ENCODE data around the gene FREM1. TPM values are rescaled to one million over a fixed set of nuclear protein-coding genes. Genes with fewer than 3 reads are reported as not detected.

FREM1 gene
- total and polyA plus RNA-seq, 7 experiments from 2014 or later: 0.24 to 0.86 TPM; not detected in 5

GRCh38 chr9:14741369-14741768, 168.9 kb downstream of the FREM1 start:
- H3K9me3 Mint-ChIP-seq: peaks cover 0 to 4% (median 2%) of the 10 kb centered on the region in 11 donors
- Histone ChIP-seq H3K27me3 (ENCODE audit: control insufficient read depth in 2 of 2, insufficient read depth in 2 of 2, low read length in 2 of 2) (no peaks in the 10 kb centered on the region), H3K36me3 (ENCODE audit: control insufficient read depth in 2 of 3, insufficient read depth in 3 of 3, low read length in 3 of 3) (no peaks in the 10 kb centered on the region), H3K4me1 (ENCODE audit: control insufficient read depth in 2 of 2, insufficient read depth in 2 of 2, low read length in 2 of 2) (no peaks in the 10 kb centered on the region), H3K27ac (ENCODE audit: low read depth, low read length) (no peak overlapping the region), H3K4me3 (ENCODE audit: low read length) (no peak overlapping the region), H3K9me3 (ENCODE audit: control insufficient read depth in 2 of 3, low read length in 3 of 3) (no peaks in the 10 kb centered on the region)
- ChIA-PET POLR2A (no interaction called here), CTCF (no interaction called here)
- no peaks in the 10 kb centered on the region for H3K36me3 Mint-ChIP-seq
- ATAC-seq: no peak
- H3K27me3 Mint-ChIP-seq: peaks cover 5 to 37% (median 21%) of the 10 kb centered on the region in 5 donors
- no peak for DNase-seq
- no peak overlapping the region for H3K4me3 Mint-ChIP-seq
- intact Hi-C loops (cut with micrococcal nuclease): no loop called here
- H3K4me1 Mint-ChIP-seq: no peaks in the 10 kb centered on the region
- H3K27ac Mint-ChIP-seq: no peak overlapping the region

GRCh38 chr9:14733133-14733532, 177.1 kb downstream of the FREM1 start:
- no peaks in the 10 kb centered on the region for H3K4me1 ChIP-seq (ENCODE audit: control insufficient read depth in 2 of 2, insufficient read depth in 2 of 2, low read length in 2 of 2)
- ChIA-PET POLR2A (no interaction called here), CTCF (no interaction called here)
- Mint-ChIP-seq H3K27me3 (peaks cover 9 to 27% (median 15%) of the 10 kb centered on the region in 5 donors), H3K36me3 (no peaks in the 10 kb centered on the region), H3K27ac (no peak overlapping the region), H3K4me3 (no peak overlapping the region), H3K4me1 (no peaks in the 10 kb centered on the region), H3K9me3 (peaks cover 0 to 2% (median 0%) of the 10 kb centered on the region in 11 donors)
- DNase-seq (no peak), ATAC-seq (no peak)
- intact Hi-C loops (cut with micrococcal nuclease): no loop called here
- H3K27me3 ChIP-seq (ENCODE audit: control insufficient read depth in 2 of 2, insufficient read depth in 2 of 2, low read length in 2 of 2): no peaks in the 10 kb centered on the region
- H3K9me3 ChIP-seq (ENCODE audit: control insufficient read depth in 2 of 3, low read length in 3 of 3): no peaks in the 10 kb centered on the region
- H3K27ac ChIP-seq (ENCODE audit: low read depth, low read length): no peak overlapping the region
- H3K4me3 ChIP-seq (ENCODE audit: low read length): no peak overlapping the region
- H3K36me3 ChIP-seq (ENCODE audit: control insufficient read depth in 2 of 3, insufficient read depth in 3 of 3, low read length in 3 of 3): no peaks in the 10 kb centered on the region

- no peaks in the 10 kb centered on the region for H3K4me1 ChIP-seq (ENCODE audit: control insufficient read depth in 2 of 2, insufficient read depth in 2 of 2, low read length in 2 of 2)
- Mint-ChIP-seq H3K27me3 (peaks cover 3 to 18% (median 12%) of the 10 kb centered on the region in 5 donors), H3K4me3 (no peak overlapping the region), H3K4me1 (no peaks in the 10 kb centered on the region), H3K9me3 (peaks cover 0 to 2% (median 0%) of the 10 kb centered on the region in 11 donors), H3K36me3 (no peaks in the 10 kb centered on the region), H3K27ac (no peak overlapping the region)
- ChIA-PET POLR2A (no interaction called here), CTCF (no interaction called here)
- H3K27me3 ChIP-seq (ENCODE audit: control insufficient read depth in 2 of 2, insufficient read depth in 2 of 2, low read length in 2 of 2): no peaks in the 10 kb centered on the region
- H3K27ac ChIP-seq (ENCODE audit: low read depth, low read length): no peak overlapping the region
- DNase-seq: no peak
- H3K4me3 ChIP-seq (ENCODE audit: low read length): no peak overlapping the region
- intact Hi-C loops (cut with micrococcal nuclease): no loop called here
- H3K36me3 ChIP-seq (ENCODE audit: control insufficient read depth in 2 of 3, insufficient read depth in 3 of 3, low read length in 3 of 3): no peaks in the 10 kb centered on the region
- ATAC-seq: no peak
- no peaks in the 10 kb centered on the region for H3K9me3 ChIP-seq (ENCODE audit: control insufficient read depth in 2 of 3, low read length in 3 of 3)
These were observed 178.8 kb downstream of the FREM1 start for GRCh38 chr9:14731294-14731981.

- intact Hi-C loops (cut with micrococcal nuclease): no loop called here
- DNase-seq (no peak), ATAC-seq (no peak)
- H3K9me3 ChIP-seq (ENCODE audit: control insufficient read depth in 2 of 3, low read length in 3 of 3): no peaks in the 10 kb centered on the region
- Mint-ChIP-seq H3K9me3 (peaks cover 0 to 2% (median 0%) of the 10 kb centered on the region in 11 donors), H3K27me3 (peaks cover 3 to 19% (median 12%) of the 10 kb centered on the region in 5 donors), H3K4me1 (no peaks in the 10 kb centered on the region), H3K4me3 (no peak overlapping the region), H3K27ac (no peak overlapping the region), H3K36me3 (no peaks in the 10 kb centered on the region)
- H3K4me3 ChIP-seq (ENCODE audit: low read length): no peak overlapping the region
- CTCF ChIA-PET: no interaction called here
- no peak overlapping the region for H3K27ac ChIP-seq (ENCODE audit: low read depth, low read length)
- no peaks in the 10 kb centered on the region for H3K4me1 ChIP-seq (ENCODE audit: control insufficient read depth in 2 of 2, insufficient read depth in 2 of 2, low read length in 2 of 2)
- POLR2A ChIA-PET: no interaction called here
- H3K27me3 ChIP-seq (ENCODE audit: control insufficient read depth in 2 of 2, insufficient read depth in 2 of 2, low read length in 2 of 2): no peaks in the 10 kb centered on the region
- H3K36me3 ChIP-seq (ENCODE audit: control insufficient read depth in 2 of 3, insufficient read depth in 3 of 3, low read length in 3 of 3): no peaks in the 10 kb centered on the region
These were observed 179.7 kb downstream of the FREM1 start for GRCh38 chr9:14730461-14730898.

GRCh38 chr9:14723301-14723700, 186.9 kb downstream of the FREM1 start:
- ATAC-seq: no peak
- ChIA-PET POLR2A (no interaction called here), CTCF (no interaction called here)
- Mint-ChIP-seq H3K9me3 (peaks cover 0 to 1% (median 0%) of the 10 kb centered on the region in 11 donors), H3K27ac (no peak overlapping the region), H3K27me3 (peaks cover 11 to 38% (median 26%) of the 10 kb centered on the region in 5 donors), H3K4me3 (no peak overlapping the region), H3K36me3 (no peaks in the 10 kb centered on the region), H3K4me1 (no peaks in the 10 kb centered on the region)
- intact Hi-C loops (cut with micrococcal nuclease): loop anchor here in 1 of 2 donors (5.0 kb wide), 1 partner anchor 106 kb away; no protein-coding TSS in a partner anchor
- H3K36me3 ChIP-seq (ENCODE audit: control insufficient read depth in 2 of 3, insufficient read depth in 3 of 3, low read length in 3 of 3): no peaks in the 10 kb centered on the region
- no peak for DNase-seq
- no peaks in the 10 kb centered on the region for H3K4me1 ChIP-seq (ENCODE audit: control insufficient read depth in 2 of 2, insufficient read depth in 2 of 2, low read length in 2 of 2)
- H3K27me3 ChIP-seq (ENCODE audit: control insufficient read depth in 2 of 2, insufficient read depth in 2 of 2, low read length in 2 of 2): peaks cover 0 to 4% of the 10 kb centered on the region in 2 donors
- no peak overlapping the region for H3K27ac ChIP-seq (ENCODE audit: low read depth, low read length)
- no peak overlapping the region for H3K4me3 ChIP-seq (ENCODE audit: low read length)
- no peaks in the 10 kb centered on the region for H3K9me3 ChIP-seq (ENCODE audit: control insufficient read depth in 2 of 3, low read length in 3 of 3)

- CTCF ChIA-PET: no interaction called here
- H3K4me1 Mint-ChIP-seq: no peaks in the 10 kb centered on the region
- H3K27ac Mint-ChIP-seq: no peak within 1 kb of the TSS
- Histone ChIP-seq H3K9me3 (ENCODE audit: control insufficient read depth in 2 of 3, low read length in 3 of 3) (no peaks in the 10 kb centered on the region), H3K27me3 (ENCODE audit: control insufficient read depth in 2 of 2, insufficient read depth in 2 of 2, low read length in 2 of 2) (peaks cover 0 to 4% of the 10 kb centered on the region in 2 donors), H3K27ac (ENCODE audit: low read depth, low read length) (no peak within 1 kb of the TSS), H3K4me3 (ENCODE audit: low read length) (no peak within 1 kb of the TSS), H3K4me1 (ENCODE audit: control insufficient read depth in 2 of 2, insufficient read depth in 2 of 2, low read length in 2 of 2) (no peaks in the 10 kb centered on the region), H3K36me3 (ENCODE audit: control insufficient read depth in 2 of 3, insufficient read depth in 3 of 3, low read length in 3 of 3) (no peaks in the 10 kb centered on the region)
- POLR2A ChIA-PET: no interaction called here
- peaks cover 0 to 1% (median 0%) of the 10 kb centered on the region in 11 donors for H3K9me3 Mint-ChIP-seq
- peaks cover 12 to 34% (median 26%) of the 10 kb centered on the region in 5 donors for H3K27me3 Mint-ChIP-seq
- no peak for ATAC-seq
- intact Hi-C loops (cut with micrococcal nuclease): loop anchor here in 1 of 2 donors (5.0 kb wide), 1 partner anchor 105 kb away; no protein-coding TSS in a partner anchor
- no peak for DNase-seq
- H3K4me3 Mint-ChIP-seq: no peak within 1 kb of the TSS
- no peaks in the 10 kb centered on the region for H3K36me3 Mint-ChIP-seq
These were observed 187.7 kb downstream of the FREM1 start, which contains the start of gene CER1 for GRCh38 chr9:14722391-14723035. Gene CER1 (minus strand): TSS chr9:14722733. CDS start chr9:14722672, 61 bp downstream.
